ENCODE measurements around the gene TLL2. TPM values are rescaled to one million over a fixed set of nuclear protein-coding genes. Genes with fewer than 3 reads are reported as not detected.

TLL2 gene
- total and polyA plus RNA-seq, 2 donors (not counting 3 experiments of a cell fraction or from before 2014, with no cell fraction given): 0.03 to 0.20 TPM

DNA sequence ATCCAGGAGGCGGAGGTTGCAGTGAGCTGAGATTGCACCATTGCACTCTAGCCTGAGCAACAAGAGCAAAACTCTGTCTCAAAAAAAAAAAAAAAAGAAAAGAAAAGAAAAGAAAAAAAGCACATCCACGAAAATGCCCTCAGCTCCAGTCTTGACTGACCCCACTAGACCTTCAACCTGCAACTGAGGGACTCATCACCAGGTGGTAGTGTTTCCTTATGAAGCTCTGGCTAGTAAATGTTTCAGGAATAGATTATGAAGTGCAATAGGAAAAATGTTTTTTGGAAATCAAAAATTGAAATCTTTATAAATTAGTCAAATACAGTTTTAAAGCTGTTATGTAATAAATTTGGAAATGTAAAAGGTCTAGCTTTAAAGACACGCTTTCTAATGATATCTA, 22.4 kb downstream of the TLL2 start:
- Histone ChIP-seq H3K27ac (ENCODE audit: insufficient read depth, low read depth, low read length) (no peak overlapping the region), H3K9me3 (replicated peaks; ENCODE audit: control insufficient read depth, insufficient read depth, low read length) (no peaks in the 10 kb centered on the region), H3K4me2 (ENCODE audit: insufficient read depth, low read length) (no peak overlapping the region), H3K9me1 (replicated peaks; ENCODE audit: control insufficient read depth, extremely low read depth, insufficient read depth, low read length) (no peaks in the 10 kb centered on the region), H2AFZ (ENCODE audit: low read depth, low read length) (no peak overlapping the region), H3K36me3 (ENCODE audit: control insufficient read depth in 2 of 2, extremely low read depth in 1 of 2, insufficient read depth in 2 of 2, low read length in 2 of 2) (no peaks in the 10 kb centered on the region), H3K79me2 (ENCODE audit: control insufficient read depth, insufficient read depth, low read length) (no peaks in the 10 kb centered on the region), H3K4me3 (replicated peaks in 1 of 3; ENCODE audit: insufficient read depth in 1 of 3, low read depth in 1 of 3, low read length in 3 of 3) (no peak overlapping the region), H3K27me3 (ENCODE audit: control insufficient read depth in 2 of 2, insufficient read depth in 2 of 2, low read length in 2 of 2) (no peaks in the 10 kb centered on the region), H3K9ac (replicated peaks; ENCODE audit: extremely low read depth, insufficient read depth, low read length) (no peak overlapping the region), H4K20me1 (replicated peaks; ENCODE audit: control insufficient read depth, extremely low read depth, insufficient read depth, low read length) (no peaks in the 10 kb centered on the region), H3K4me1 (ENCODE audit: control insufficient read depth, extremely low read depth, insufficient read depth, low read length) (no peaks in the 10 kb centered on the region)
- POLR2A ChIA-PET: no interaction called here
- DNase-seq (ENCODE audit: low read depth, low spot score): no peak
- dilution Hi-C loops (cut with MboI; ENCODE audit: extremely low pct_ligation_motif_present, low sequenced_read_pairs): no loop called here
- TF ChIP-seq EZH2 (IDR thresholded peaks at IDR 0.05; ENCODE audit: borderline replicate concordance, low read depth, low read length, severe bottlenecking) (no peak), MYC (IDR thresholded peaks at IDR 0.05; ENCODE audit: low read depth, low read length) (no peak), FOS (IDR thresholded peaks at IDR 0.05; ENCODE audit: borderline replicate concordance, insufficient read depth, low read length) (no peak), POLR2AphosphoS5 (IDR thresholded peaks at IDR 0.05; ENCODE audit: insufficient read depth, low read depth, low read length) (no peak)
- TF ChIP-seq, protein P1, sequence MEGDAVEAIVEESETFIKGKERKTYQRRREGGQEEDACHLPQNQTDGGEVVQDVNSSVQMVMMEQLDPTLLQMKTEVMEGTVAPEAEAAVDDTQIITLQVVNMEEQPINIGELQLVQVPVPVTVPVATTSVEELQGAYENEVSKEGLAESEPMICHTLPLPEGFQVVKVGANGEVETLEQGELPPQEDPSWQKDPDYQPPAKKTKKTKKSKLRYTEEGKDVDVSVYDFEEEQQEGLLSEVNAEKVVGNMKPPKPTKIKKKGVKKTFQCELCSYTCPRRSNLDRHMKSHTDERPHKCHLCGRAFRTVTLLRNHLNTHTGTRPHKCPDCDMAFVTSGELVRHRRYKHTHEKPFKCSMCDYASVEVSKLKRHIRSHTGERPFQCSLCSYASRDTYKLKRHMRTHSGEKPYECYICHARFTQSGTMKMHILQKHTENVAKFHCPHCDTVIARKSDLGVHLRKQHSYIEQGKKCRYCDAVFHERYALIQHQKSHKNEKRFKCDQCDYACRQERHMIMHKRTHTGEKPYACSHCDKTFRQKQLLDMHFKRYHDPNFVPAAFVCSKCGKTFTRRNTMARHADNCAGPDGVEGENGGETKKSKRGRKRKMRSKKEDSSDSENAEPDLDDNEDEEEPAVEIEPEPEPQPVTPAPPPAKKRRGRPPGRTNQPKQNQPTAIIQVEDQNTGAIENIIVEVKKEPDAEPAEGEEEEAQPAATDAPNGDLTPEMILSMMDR (IDR thresholded peaks at IDR 0.05; ENCODE audit: extremely low read depth in 1 of 2, insufficient read depth in 1 of 2, low read depth in 1 of 2, low read length in 2 of 2): no peak
- intact Hi-C loops (cut with micrococcal nuclease): no loop called here
- no peak for FAIRE-seq
- no TSS peak for BruUV-seq (replicated peaks)
- CTCF ChIA-PET: interaction anchor here (0.9 to 2.0 kb wide), 9 partner anchors 10 to 534 kb away, joined by 3 to 7 read pairs (median 3); partner anchors contain the start of gene TLL2
